WTC11 (cell line): ENCODE measurements around the gene FCRLB. TPM values are rescaled to one million over a fixed set of nuclear protein-coding genes. Genes with fewer than 3 reads are reported as not detected.
A peak's percentile ranks its signal among the peaks of the same experiment; 100 is the strongest.

Source experiments
- ARID4B ChIP-seq: sonication (generic); formaldehyde crosslinking; IDR thresholded peaks from 2 replicates; pipeline ENCODE4 v1.8.0; 2023; ENCODE audit warnings: missing genetic modification reagents, mild to moderate bottlenecking, borderline replicate concordance
- CREM ChIP-seq: sonication (generic); formaldehyde crosslinking; IDR thresholded peaks from 2 replicates; pipeline ENCODE4 v1.8.1; 2022; ENCODE audit warnings: mild to moderate bottlenecking, missing genetic modification reagents, moderate library complexity
- ELF4 ChIP-seq: sonication (generic); formaldehyde crosslinking; IDR thresholded peaks from 2 replicates; pipeline ENCODE4 v1.8.1; 2022; ENCODE audit warnings: low read depth, mild to moderate bottlenecking, moderate library complexity, missing genetic modification reagents
- EMX1 ChIP-seq: fragments of 250-450 bp; sonication (Bioruptor Pico); IDR thresholded peaks from 2 replicates; pipeline ENCODE4 v1.8.0; 2021; ENCODE audit warnings: mild to moderate bottlenecking
- GABPB1 ChIP-seq: sonication (generic); formaldehyde crosslinking; IDR thresholded peaks from 2 replicates; pipeline ENCODE4 v1.8.1; 2023; ENCODE audit warnings: mild to moderate bottlenecking, missing genetic modification reagents
- GRHL2 ChIP-seq: fragments of 250-450 bp; sonication (Bioruptor Pico); IDR thresholded peaks from 2 replicates; pipeline ENCODE4 v1.8.0; 2022; ENCODE audit warnings: mild to moderate bottlenecking, moderate library complexity; ENCODE audit not compliant: insufficient replicate concordance, severe bottlenecking
- JAZF1 ChIP-seq: fragments of 250-450 bp; sonication (Bioruptor Pico); IDR thresholded peaks from 2 replicates; pipeline ENCODE4 v1.9.0; 2021; ENCODE audit warnings: moderate library complexity, mild to moderate bottlenecking, inconsistent platforms
- JUN ChIP-seq: sonication (generic); formaldehyde crosslinking; IDR thresholded peaks from 2 replicates; pipeline ENCODE4 v1.8.0; 2023; ENCODE audit warnings: mild to moderate bottlenecking, missing genetic modification reagents
- MYBL2 ChIP-seq: sonication (generic); formaldehyde crosslinking; IDR thresholded peaks from 2 replicates; pipeline ENCODE4 v1.8.1; 2023; ENCODE audit warnings: mild to moderate bottlenecking, moderate library complexity, missing genetic modification reagents
- NR1H2 ChIP-seq: sonication (generic); formaldehyde crosslinking; IDR thresholded peaks from 2 replicates; pipeline ENCODE4 v1.9.0; 2021; ENCODE audit warnings: mild to moderate bottlenecking, moderate library complexity, missing genetic modification reagents
- NR3C1 ChIP-seq: sonication (generic); formaldehyde crosslinking; conservative IDR thresholded peaks from 2 replicates; pipeline ENCODE4 v1.8.1; 2023; ENCODE audit warnings: low read depth, mild to moderate bottlenecking, missing genetic modification reagents
- OVOL2 ChIP-seq: fragments of 250-450 bp; sonication (Bioruptor Pico); IDR thresholded peaks from 2 replicates; pipeline ENCODE4 v1.9.0; 2021; ENCODE audit warnings: mild to moderate bottlenecking, borderline replicate concordance
- PRDM15 ChIP-seq: sonication (generic); formaldehyde crosslinking; IDR thresholded peaks from 2 replicates; pipeline ENCODE4 v1.8.0; 2022; ENCODE audit warnings: missing genetic modification reagents
- RELA ChIP-seq: sonication (generic); formaldehyde crosslinking; IDR thresholded peaks from 2 replicates; pipeline ENCODE4 v1.8.1; 2022; ENCODE audit warnings: missing genetic modification reagents, mild to moderate bottlenecking, borderline replicate concordance
- SMAD3 ChIP-seq: sonication (generic); formaldehyde crosslinking; IDR thresholded peaks from 2 replicates; pipeline ENCODE4 v1.8.0; 2022; ENCODE audit warnings: missing genetic modification reagents, mild to moderate bottlenecking, borderline replicate concordance
- TCF7 ChIP-seq: sonication (generic); formaldehyde crosslinking; IDR thresholded peaks from 2 replicates; pipeline ENCODE4 v1.8.0; 2022; ENCODE audit warnings: mild to moderate bottlenecking, low read depth, missing genetic modification reagents, moderate library complexity
- TP53 ChIP-seq: sonication (generic); formaldehyde crosslinking; IDR thresholded peaks from 2 replicates; pipeline ENCODE4 v1.8.1; 2023; ENCODE audit warnings: mild to moderate bottlenecking, missing genetic modification reagents
- ZNF138 ChIP-seq: sonication (generic); formaldehyde crosslinking; conservative IDR thresholded peaks from 2 replicates; pipeline ENCODE4 v1.8.1; 2022; ENCODE audit warnings: mild to moderate bottlenecking, moderate library complexity, missing genetic modification reagents
- ZNF317 ChIP-seq: sonication (generic); formaldehyde crosslinking; IDR thresholded peaks from 2 replicates; pipeline ENCODE4 v1.8.1; 2023; ENCODE audit warnings: low read depth, mild to moderate bottlenecking, moderate library complexity, missing genetic modification reagents, borderline replicate concordance
- total RNA-seq: library from RNA; stranded (reverse); gene quantifications from 3 replicates; pipeline ENCODE4 v1.2.3, GENCODE V29; 2021
- TF ChIP-seq, protein P1 (sequence below): sonication (generic); formaldehyde crosslinking; IDR thresholded peaks from 2 replicates; pipeline ENCODE4 v1.8.1; 2023; ENCODE audit warnings: mild to moderate bottlenecking, moderate library complexity, missing genetic modification reagents
- TF ChIP-seq, protein P2 (sequence below): sonication (generic); formaldehyde crosslinking; IDR thresholded peaks from 2 replicates; pipeline ENCODE4 v1.8.1; 2023; ENCODE audit warnings: mild to moderate bottlenecking, missing genetic modification reagents
- TF ChIP-seq, protein P3 (sequence below): sonication (generic); formaldehyde crosslinking; IDR thresholded peaks from 2 replicates; pipeline ENCODE4 v1.8.0; 2022; ENCODE audit warnings: mild to moderate bottlenecking, missing genetic modification reagents
- TF ChIP-seq, protein P4 (sequence below): sonication (generic); formaldehyde crosslinking; IDR thresholded peaks from 2 replicates; pipeline ENCODE4 v1.8.1; 2022; ENCODE audit warnings: missing genetic modification reagents, borderline replicate concordance
- TF ChIP-seq, protein P5 (sequence below): sonication (generic); formaldehyde crosslinking; IDR thresholded peaks from 2 replicates; pipeline ENCODE4 v1.8.1; 2022; ENCODE audit warnings: mild to moderate bottlenecking, moderate library complexity, missing genetic modification reagents

FCRLB gene
- total RNA-seq, 1 experiment from 2014 or later, result 0.37 TPM

DNA sequence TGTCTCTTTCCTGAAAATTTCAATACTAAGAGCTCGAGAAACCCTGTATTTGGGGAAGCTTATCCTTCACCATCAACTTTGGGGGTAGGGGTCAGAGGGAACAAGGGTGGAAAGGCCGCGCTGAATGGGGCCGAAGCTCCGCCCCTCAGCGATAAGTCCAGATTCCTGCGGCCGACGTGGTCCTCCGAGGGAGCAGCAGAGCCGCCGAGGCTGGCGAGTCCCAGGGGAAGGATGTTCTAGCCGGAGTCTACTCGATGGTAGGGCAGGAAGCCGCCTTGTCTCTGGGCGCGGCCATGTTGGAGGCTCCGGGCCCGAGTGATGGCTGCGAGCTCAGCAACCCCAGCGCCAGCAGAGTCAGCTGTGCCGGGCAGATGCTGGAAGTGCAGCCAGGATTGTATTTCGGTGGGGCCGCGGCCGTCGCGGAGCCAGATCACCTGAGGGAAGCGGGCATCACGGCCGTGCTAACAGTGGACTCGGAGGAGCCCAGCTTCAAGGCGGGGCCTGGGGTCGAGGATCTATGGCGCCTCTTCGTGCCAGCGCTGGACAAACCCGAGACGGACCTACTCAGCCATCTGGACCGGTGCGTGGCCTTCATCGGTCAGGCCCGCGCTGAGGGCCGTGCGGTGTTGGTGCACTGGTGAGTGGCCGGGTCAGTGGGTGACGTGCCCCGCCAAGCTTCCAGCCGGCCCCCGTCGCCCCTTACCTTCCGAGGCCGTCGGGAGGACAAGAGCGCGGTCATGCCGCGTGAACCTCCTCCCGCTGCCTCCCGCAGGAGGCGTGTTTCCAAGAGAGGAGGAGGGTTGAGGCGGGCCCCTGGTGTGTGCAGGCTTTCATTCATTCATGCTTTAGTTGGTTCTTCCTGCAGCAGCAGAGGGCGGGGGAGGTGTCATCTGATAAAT is 28.4 kb downstream of the FCRLB start, which contains the start of gene DUSP12 (continued):
- TF ChIP-seq SMAD3 (peak; percentile 24; the same call in 1 of the 2 replicates), MYBL2 (peak; percentile 67; the same call in 1 of the 2 replicates), PRDM15 (CRISPR knock-in tag) (peak; percentile 71), ELF4 (no peak), TCF7 (peak; percentile 74; the same call in 1 of the 2 replicates), ZNF317 (CRISPR knock-in tag) (no peak), OVOL2 (CRISPR knock-in tag) (no peak), CREM (CRISPR knock-in tag) (no peak), NR1H2 (CRISPR knock-in tag) (no peak), ARID4B (peak; percentile 93; the same call in 1 of the 2 replicates), RELA (CRISPR knock-in tag) (no peak), GRHL2 (CRISPR knock-in tag) (no peak), GABPB1 (peak; percentile 43; the same call in 1 of the 2 replicates), NR3C1 (CRISPR knock-in tag) (no peak), TP53 (CRISPR knock-in tag) (no peak), JUN (CRISPR knock-in tag) (no peak), ZNF138 (CRISPR knock-in tag) (no peak), JAZF1 (CRISPR knock-in tag) (no peak), EMX1 (CRISPR knock-in tag) (0 out of 2 replicates have a peak, but pooled peaks have one; percentile 10)
- TF ChIP-seq, protein P1, sequence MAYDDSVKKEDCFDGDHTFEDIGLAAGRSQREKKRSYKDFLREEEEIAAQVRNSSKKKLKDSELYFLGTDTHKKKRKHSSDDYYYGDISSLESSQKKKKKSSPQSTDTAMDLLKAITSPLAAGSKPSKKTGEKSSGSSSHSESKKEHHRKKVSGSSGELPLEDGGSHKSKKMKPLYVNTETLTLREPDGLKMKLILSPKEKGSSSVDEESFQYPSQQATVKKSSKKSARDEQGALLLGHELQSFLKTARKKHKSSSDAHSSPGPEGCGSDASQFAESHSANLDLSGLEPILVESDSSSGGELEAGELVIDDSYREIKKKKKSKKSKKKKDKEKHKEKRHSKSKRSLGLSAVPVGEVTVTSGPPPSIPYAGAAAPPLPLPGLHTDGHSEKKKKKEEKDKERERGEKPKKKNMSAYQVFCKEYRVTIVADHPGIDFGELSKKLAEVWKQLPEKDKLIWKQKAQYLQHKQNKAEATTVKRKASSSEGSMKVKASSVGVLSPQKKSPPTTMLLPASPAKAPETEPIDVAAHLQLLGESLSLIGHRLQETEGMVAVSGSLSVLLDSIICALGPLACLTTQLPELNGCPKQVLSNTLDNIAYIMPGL (CRISPR knock-in tag), result peak; percentile 94
- TF ChIP-seq, protein P2, sequence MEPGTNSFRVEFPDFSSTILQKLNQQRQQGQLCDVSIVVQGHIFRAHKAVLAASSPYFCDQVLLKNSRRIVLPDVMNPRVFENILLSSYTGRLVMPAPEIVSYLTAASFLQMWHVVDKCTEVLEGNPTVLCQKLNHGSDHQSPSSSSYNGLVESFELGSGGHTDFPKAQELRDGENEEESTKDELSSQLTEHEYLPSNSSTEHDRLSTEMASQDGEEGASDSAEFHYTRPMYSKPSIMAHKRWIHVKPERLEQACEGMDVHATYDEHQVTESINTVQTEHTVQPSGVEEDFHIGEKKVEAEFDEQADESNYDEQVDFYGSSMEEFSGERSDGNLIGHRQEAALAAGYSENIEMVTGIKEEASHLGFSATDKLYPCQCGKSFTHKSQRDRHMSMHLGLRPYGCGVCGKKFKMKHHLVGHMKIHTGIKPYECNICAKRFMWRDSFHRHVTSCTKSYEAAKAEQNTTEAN (CRISPR knock-in tag), result 0 out of 2 replicates have a peak, but pooled peaks have one; percentile 67
- TF ChIP-seq, protein P3, sequence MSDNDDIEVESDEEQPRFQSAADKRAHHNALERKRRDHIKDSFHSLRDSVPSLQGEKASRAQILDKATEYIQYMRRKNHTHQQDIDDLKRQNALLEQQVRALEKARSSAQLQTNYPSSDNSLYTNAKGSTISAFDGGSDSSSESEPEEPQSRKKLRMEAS (CRISPR knock-in tag), result peak; percentile 87
- TF ChIP-seq, protein P4, sequence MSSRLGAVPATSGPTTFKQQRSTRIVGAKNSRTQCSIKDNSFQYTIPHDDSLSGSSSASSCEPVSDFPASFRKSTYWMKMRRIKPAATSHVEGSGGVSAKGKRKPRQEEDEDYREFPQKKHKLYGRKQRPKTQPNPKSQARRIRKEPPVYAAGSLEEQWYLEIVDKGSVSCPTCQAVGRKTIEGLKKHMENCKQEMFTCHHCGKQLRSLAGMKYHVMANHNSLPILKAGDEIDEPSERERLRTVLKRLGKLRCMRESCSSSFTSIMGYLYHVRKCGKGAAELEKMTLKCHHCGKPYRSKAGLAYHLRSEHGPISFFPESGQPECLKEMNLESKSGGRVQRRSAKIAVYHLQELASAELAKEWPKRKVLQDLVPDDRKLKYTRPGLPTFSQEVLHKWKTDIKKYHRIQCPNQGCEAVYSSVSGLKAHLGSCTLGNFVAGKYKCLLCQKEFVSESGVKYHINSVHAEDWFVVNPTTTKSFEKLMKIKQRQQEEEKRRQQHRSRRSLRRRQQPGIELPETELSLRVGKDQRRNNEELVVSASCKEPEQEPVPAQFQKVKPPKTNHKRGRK (CRISPR knock-in tag), result no peak
- TF ChIP-seq, protein P5, sequence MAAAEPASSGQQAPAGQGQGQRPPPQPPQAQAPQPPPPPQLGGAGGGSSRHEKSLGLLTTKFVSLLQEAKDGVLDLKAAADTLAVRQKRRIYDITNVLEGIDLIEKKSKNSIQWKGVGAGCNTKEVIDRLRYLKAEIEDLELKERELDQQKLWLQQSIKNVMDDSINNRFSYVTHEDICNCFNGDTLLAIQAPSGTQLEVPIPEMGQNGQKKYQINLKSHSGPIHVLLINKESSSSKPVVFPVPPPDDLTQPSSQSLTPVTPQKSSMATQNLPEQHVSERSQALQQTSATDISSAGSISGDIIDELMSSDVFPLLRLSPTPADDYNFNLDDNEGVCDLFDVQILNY (CRISPR knock-in tag), result peak; percentile 78
